H1 (cell line): ENCODE data around the gene BCL11A. TPM values are rescaled to one million over a fixed set of nuclear protein-coding genes. Genes with fewer than 3 reads are reported as not detected.
A peak's percentile ranks its signal among the peaks of the same experiment; 100 is the strongest.

Experiments used
- CTCF ChIA-PET: fragments of 300-600 bp; sonication (Branson Sonifier 250); formaldehyde crosslinking; loops from one replicate; lab custom pipeline; 2021; ENCODE audit not compliant: partially characterized antibody; lab: Charles Lee
- POLR2A ChIA-PET: fragments of 300-600 bp; sonication (Branson Sonifier 250); formaldehyde crosslinking; loops from one replicate; lab custom pipeline; 2021; ENCODE audit warnings: inconsistent platforms; ENCODE audit not compliant: partially characterized antibody; lab: Charles Lee
- DNase-seq, 2 experiments: peaks; one replicate each; pipeline versions ENCODE4 v3.0.0 to v3.0.0-alpha.2; 2010 to 2022; ENCODE audit warnings: low spot score in 2 of 2, low read depth in 1 of 2, mixed read lengths in 1 of 2
- FAIRE-seq: peaks from 2 replicates; lab custom pipeline; 2011; peaks lifted over from hg19 to GRCh38; lab: Jason Lieb, UNC
- H2AFZ ChIP-seq: 2 replicates; pipeline ENCODE4 v1.8.1; 2012; ENCODE audit warnings: low read length, inconsistent platforms
- H2AK5ac ChIP-seq: 2 replicates; pipeline ENCODE4 v1.6.1; 2013; ENCODE audit warnings: low read depth, low read length
- H2BK120ac ChIP-seq: replicated peaks from 2 replicates; pipeline ENCODE3; 2013; ENCODE audit warnings: low read depth, low read length, inconsistent platforms
- H2BK12ac ChIP-seq: 2 replicates; pipeline ENCODE4 v1.6.1; 2013; ENCODE audit warnings: low read depth, low read length
- H2BK15ac ChIP-seq: 2 replicates; pipeline ENCODE4 v1.6.1; 2013; ENCODE audit warnings: low read length
- H2BK20ac ChIP-seq: 2 replicates; pipeline ENCODE4 v1.6.1; 2013; ENCODE audit warnings: low read length
- H2BK5ac ChIP-seq: 2 replicates; pipeline ENCODE4 v1.6.1; 2013; ENCODE audit warnings: low read depth, low read length
- H3K14ac ChIP-seq: 2 replicates; pipeline ENCODE4 v1.6.1; 2013; ENCODE audit warnings: inconsistent platforms; ENCODE audit not compliant: insufficient read length
- H3K18ac ChIP-seq: 2 replicates; pipeline ENCODE4 v1.6.1; 2013; ENCODE audit warnings: low read length; ENCODE audit errors: extremely low read depth
- H3K23ac ChIP-seq: 2 replicates; pipeline ENCODE4 v1.6.1; 2013; ENCODE audit warnings: inconsistent platforms; ENCODE audit not compliant: insufficient read length
- H3K23me2 ChIP-seq: 2 replicates; pipeline ENCODE4 v1.6.1; 2013; ENCODE audit warnings: low read depth, low read length
- H3K27ac ChIP-seq: 2 replicates; pipeline ENCODE4 v1.6.1; 2011; ENCODE audit warnings: low read depth, low read length, inconsistent platforms
- H3K27me3 ChIP-seq, 4 experiments: replicated peaks in 1 of 4; 1 replicate in 1 of 4; 2 replicates in 3 of 4; pipeline versions ENCODE4 v1.6.1 to v1.8.1; 2011 to 2013; ENCODE audit warnings: low read length in 3 of 4, mild to moderate bottlenecking in 3 of 4, inconsistent platforms in 2 of 4, mixed read lengths in 2 of 4, moderate library complexity in 1 of 4; ENCODE audit not compliant: control insufficient read depth in 3 of 4, insufficient read depth in 3 of 4; ENCODE audit errors: extremely low read depth in 1 of 4
- H3K36me3 ChIP-seq, 4 experiments: 2 replicates each; pipeline versions ENCODE4 v1.6.1 to v1.8.1; 2011 to 2013; ENCODE audit warnings: mild to moderate bottlenecking in 4 of 4, low read length in 3 of 4, moderate library complexity in 2 of 4, control low read depth in 1 of 4, inconsistent platforms in 1 of 4; ENCODE audit not compliant: insufficient read depth in 4 of 4, control insufficient read depth in 2 of 4
- H3K4ac ChIP-seq: replicated peaks from 2 replicates; pipeline ENCODE3; 2013; ENCODE audit warnings: low read length, low read depth, mixed read lengths, inconsistent platforms; ENCODE audit not compliant: insufficient read length
- H3K4me1 ChIP-seq, 4 experiments: replicated peaks in 1 of 4; 1 replicate in 1 of 4; 2 replicates in 3 of 4; pipeline versions ENCODE4 v1.6.1 to v1.8.1; 2011 to 2013; ENCODE audit warnings: low read length in 3 of 4, inconsistent platforms in 2 of 4, mixed read lengths in 1 of 4; ENCODE audit not compliant: insufficient read depth in 4 of 4, control insufficient read depth in 3 of 4
- H3K4me2 ChIP-seq, 2 experiments: 2 replicates each; pipeline versions ENCODE4 v1.6.1 to v1.8.1; 2011 to 2013; ENCODE audit warnings: low read depth in 2 of 2, low read length in 2 of 2, control low read depth in 1 of 2, inconsistent platforms in 1 of 2, mild to moderate bottlenecking in 1 of 2; ENCODE audit not compliant: insufficient read depth in 1 of 2
- H3K4me3 ChIP-seq, 4 experiments: fragments of 200-600, 300-600 bp in 1 of 4; sonication (generic), shearing (Covaris generic), sonication (Bioruptor Twin) in 1 of 4; 2 replicates each; pipeline versions ENCODE4 v1.5.1 to v1.8.1; 2011 to 2016; ENCODE audit warnings: low read length in 4 of 4, low read depth in 3 of 4, control low read depth in 2 of 4, inconsistent platforms in 2 of 4, mild to moderate bottlenecking in 2 of 4, mixed read lengths in 1 of 4, moderate library complexity in 1 of 4; ENCODE audit not compliant: insufficient read depth in 2 of 4; ENCODE audit errors: extremely low read depth in 1 of 4
- H3K56ac ChIP-seq: replicated peaks from 2 replicates; pipeline ENCODE3; 2013; ENCODE audit warnings: low read depth, mild to moderate bottlenecking, mixed read lengths, low read length, inconsistent platforms; ENCODE audit not compliant: insufficient read length
- H3K79me1 ChIP-seq: 2 replicates; pipeline ENCODE4 v1.6.1; 2013; ENCODE audit warnings: low read depth, low read length, control low read depth
- H3K79me2 ChIP-seq, 2 experiments: 2 replicates each; pipeline versions ENCODE4 v1.6.1 to v1.8.1; 2012 to 2013; ENCODE audit warnings: low read length in 2 of 2, mild to moderate bottlenecking in 2 of 2, inconsistent platforms in 1 of 2; ENCODE audit not compliant: insufficient read depth in 2 of 2, control insufficient read depth in 1 of 2
- H3K9ac ChIP-seq, 4 experiments: replicated peaks in 1 of 4; 1 replicate in 1 of 4; 2 replicates in 3 of 4; pipeline versions ENCODE4 v1.6.1 to v1.8.1; 2011 to 2013; ENCODE audit warnings: low read depth in 3 of 4, low read length in 3 of 4, control low read depth in 2 of 4, mild to moderate bottlenecking in 2 of 4, moderate library complexity in 2 of 4, inconsistent platforms in 1 of 4; ENCODE audit errors: extremely low read depth in 1 of 4
- H3K9me3 ChIP-seq, 2 experiments: 2 replicates each; pipeline versions ENCODE4 v1.6.1 to v1.8.1; 2012 to 2013; ENCODE audit warnings: mild to moderate bottlenecking in 2 of 2, moderate library complexity in 2 of 2, control low read depth in 1 of 2, inconsistent platforms in 1 of 2, low read depth in 1 of 2, low read length in 1 of 2, mixed read lengths in 1 of 2; ENCODE audit not compliant: insufficient read depth in 2 of 2
- H4K20me1 ChIP-seq, 2 experiments: replicated peaks in 1 of 2; 2 replicates each; pipeline versions ENCODE3 to v1.8.1; 2011 to 2013; ENCODE audit warnings: inconsistent platforms in 2 of 2, low read length in 2 of 2, mild to moderate bottlenecking in 1 of 2; ENCODE audit not compliant: insufficient read depth in 2 of 2, control insufficient read depth in 1 of 2
- H4K5ac ChIP-seq: 2 replicates; pipeline ENCODE4 v1.6.1; 2013; ENCODE audit warnings: low read length, low read depth, mixed read lengths, inconsistent platforms; ENCODE audit not compliant: insufficient read length
- H4K8ac ChIP-seq: 2 replicates; pipeline ENCODE4 v1.8.0; 2013; ENCODE audit warnings: mild to moderate bottlenecking, moderate library complexity, low read length, inconsistent platforms; ENCODE audit not compliant: insufficient read depth; ENCODE audit errors: extremely low read depth
- H4K91ac ChIP-seq: replicated peaks from 2 replicates; pipeline ENCODE3; 2013; ENCODE audit warnings: low read length, mixed read lengths, inconsistent platforms; ENCODE audit not compliant: insufficient read length
- SIN3A ChIP-seq, 2 experiments: IDR thresholded peaks in 1 of 2; conservative IDR thresholded peaks in 1 of 2; 2 replicates each; pipeline ENCODE4 v1.6.1; 2011 to 2012; ENCODE audit warnings: low read length in 2 of 2, improper control_type of control experiment in 1 of 2, low read depth in 1 of 2, mild to moderate bottlenecking in 1 of 2
- SIX5 ChIP-seq: IDR thresholded peaks from 2 replicates; pipeline ENCODE4 v1.6.1; 2011; ENCODE audit warnings: mild to moderate bottlenecking, low read depth, low read length
- WGBS, 2 experiments: shearing (Covaris generic) in 1 of 2; methylation state at CpG; one replicate each; pipeline versions ENCODE4 v1.1.6 to v1.1.7; 2013 to 2015; ENCODE audit warnings: low lambda C conversion rate in 2 of 2, mixed read lengths in 2 of 2, inconsistent platforms in 1 of 2, low coverage in 1 of 2, missing lambda C conversion rate in 1 of 2; ENCODE audit not compliant: insufficient replicate concordance in 2 of 2, insufficient coverage in 1 of 2, insufficient read length in 1 of 2; ENCODE audit errors: extremely low coverage in 1 of 2, missing lambda C conversion rate in 1 of 2; 5-methylcytosine and 5-hydroxymethylcytosine counted together
- polyA plus RNA-seq, 7 experiments: library from polyadenylated mRNA; depleted of rRNA in 3 of 7; stranded (reverse) in 5 of 7; unstranded in 2 of 7; fragments of >200 nt in 5 of 7; fragments of 200-250 nt in 2 of 7; gene quantifications; 1 replicate in 5 of 7; 2 replicates in 1 of 7; 4 replicates in 1 of 7; pipeline versions ENCODE4 v1.2.1 to v1.2.3, GENCODE V29; 2011 to 2013; ENCODE audit warnings: missing spikeins in 2 of 7, mixed read lengths in 2 of 7
- total RNA-seq: library from RNA; stranded (reverse); fragmentation: NEBNext Ultra II Directional; extraction: Animal tissue kit (Norgen Biotek cat#: 25700); gene quantifications from 2 replicates; pipeline ENCODE4 v1.2.1, GENCODE V29; 2021

The BCL11A gene
- total and polyA plus RNA-seq, 2 of the 8 experiments (the other 6 are each of a cell fraction or from before 2014, with no cell fraction given), result 11.9 to 59.3 TPM

GRCh38 chr2:60432035-60432601 is 121.3 kb downstream of the BCL11A start:
- Histone ChIP-seq H3K79me2 (no peaks in the 10 kb centered on the region), H2BK12ac (no peak overlapping the region), H4K8ac (no peak overlapping the region; the same call in 1 of the 2 replicates), H3K27ac (no peak overlapping the region), H2AFZ (no peak overlapping the region), H3K9ac (0 out of 7 replicates have a peak overlapping the region, but pooled peaks of 1 of the 4 experiments have one; percentile 15), H2BK120ac (no peak overlapping the region), H2AK5ac (no peak overlapping the region), H3K18ac (no peak overlapping the region), H3K4me2 (no peak overlapping the region), H3K27me3 (no peaks in the 10 kb centered on the region), H2BK20ac (no peak overlapping the region), H3K9me3 (no peaks in the 10 kb centered on the region), H3K56ac (no peak overlapping the region), H3K23ac (no peak overlapping the region), H4K91ac (no peak overlapping the region), H4K20me1 (no peaks in the 10 kb centered on the region), H2BK5ac (no peak overlapping the region), H3K4me3 (no peak overlapping the region), H3K23me2 (no peaks in the 10 kb centered on the region), H3K36me3 (no peaks in the 10 kb centered on the region), H3K4me1 (peaks cover 0 to 7% (median 0%) of the 10 kb centered on the region in 4 experiments; a peak in 4 of 7 replicates), H3K79me1 (no peaks in the 10 kb centered on the region), H3K14ac (no peak overlapping the region), H2BK15ac (peak overlapping the region; percentile 1; the same call in 1 of the 2 replicates), H4K5ac (no peak overlapping the region), H3K4ac (no peak overlapping the region)
- TF ChIP-seq SIN3A (conservative IDR thresholded peaks at IDR 0.05 in 1 of 2, IDR thresholded peaks at IDR 0.05 in 1 of 2; ENCODE audit: low read depth in 1 of 2, low read length in 2 of 2) (no peak), SIX5 (no peak)
- no peak for DNase-seq
- POLR2A ChIA-PET, result no interaction called here
- FAIRE-seq, result no peak
- CTCF ChIA-PET, result interaction anchor here (0.6 to 2.0 kb wide), 4 partner anchors 8 to 150 kb away, joined by 3 to 10 read pairs (median 4); no protein-coding TSS in a partner anchor
- 92% methylated on average over 8 of the region's 8 CpGs; no CpG with 5 or more reads in 1 of the 2 experiments for WGBS, 2 experiments
